Neural cell (in vitro differentiated cells): ENCODE data around the gene PRKAB2.

Experiments used
- EP300 ChIP-seq: fragments of 450-650 bp; conservative IDR thresholded peaks from 2 replicates; pipeline ENCODE4 v1.6.1; 2014; ENCODE audit warnings: antibody characterized with exemption, mild to moderate bottlenecking, moderate library complexity; ENCODE audit not compliant: poor library complexity, severe bottlenecking
- EZH2 ChIP-seq: fragments of 200-600, 300-800 bp; shearing (Covaris generic), sonication (generic); IDR thresholded peaks from 2 replicates; pipeline ENCODE4 v1.6.1; 2014; ENCODE audit warnings: antibody characterized with exemption, low read length, borderline replicate concordance, mild to moderate bottlenecking; ENCODE audit not compliant: insufficient read depth, poor library complexity, severe bottlenecking
- POLR2AphosphoS5 ChIP-seq: IDR thresholded peaks from 2 replicates; pipeline ENCODE4 v1.6.1; 2012
- RAD21 ChIP-seq: fragments of 450-650 bp; conservative IDR thresholded peaks from 2 replicates; pipeline ENCODE4 v1.6.1; 2014; ENCODE audit warnings: antibody characterized with exemption, mild to moderate bottlenecking, moderate library complexity
- SMC3 ChIP-seq: fragments of 450-650 bp; conservative IDR thresholded peaks from 2 replicates; pipeline ENCODE4 v1.6.1; 2014; ENCODE audit warnings: antibody characterized with exemption, mild to moderate bottlenecking, moderate library complexity; ENCODE audit not compliant: poor library complexity
- TAF1 ChIP-seq: IDR thresholded peaks from 2 replicates; pipeline ENCODE4 v1.6.1; 2012; ENCODE audit warnings: low read depth
- TF ChIP-seq, protein P1 (sequence below): fragments of 450-650 bp; IDR thresholded peaks from 2 replicates; pipeline ENCODE4 v1.5.1; 2014; ENCODE audit warnings: antibody characterized with exemption, mild to moderate bottlenecking, moderate library complexity; ENCODE audit not compliant: poor library complexity, severe bottlenecking
- TF ChIP-seq, protein P2 (sequence below): IDR thresholded peaks from 2 replicates; pipeline ENCODE4 v1.6.1; 2012; ENCODE audit warnings: borderline replicate concordance

DNA sequence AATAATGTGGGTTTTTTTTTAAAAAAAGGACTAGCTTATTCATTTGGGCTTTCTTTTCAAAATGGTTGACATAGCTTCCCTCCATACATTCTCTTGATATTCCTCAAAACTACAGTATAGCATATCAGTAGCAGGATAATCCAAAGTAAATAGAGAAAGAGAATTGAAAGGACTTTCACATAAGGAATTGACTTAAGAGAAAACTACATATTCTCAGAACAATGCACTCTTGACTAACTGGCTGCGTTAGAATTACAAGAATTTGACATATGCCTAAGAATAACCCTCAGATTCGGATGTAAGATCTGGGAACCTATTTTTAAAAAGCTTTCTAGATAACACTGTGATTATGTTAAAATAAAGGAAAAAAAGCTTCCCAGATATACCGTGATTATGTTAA, 3.1 kb downstream of the PRKAB2 start:
- TF ChIP-seq, protein P1, sequence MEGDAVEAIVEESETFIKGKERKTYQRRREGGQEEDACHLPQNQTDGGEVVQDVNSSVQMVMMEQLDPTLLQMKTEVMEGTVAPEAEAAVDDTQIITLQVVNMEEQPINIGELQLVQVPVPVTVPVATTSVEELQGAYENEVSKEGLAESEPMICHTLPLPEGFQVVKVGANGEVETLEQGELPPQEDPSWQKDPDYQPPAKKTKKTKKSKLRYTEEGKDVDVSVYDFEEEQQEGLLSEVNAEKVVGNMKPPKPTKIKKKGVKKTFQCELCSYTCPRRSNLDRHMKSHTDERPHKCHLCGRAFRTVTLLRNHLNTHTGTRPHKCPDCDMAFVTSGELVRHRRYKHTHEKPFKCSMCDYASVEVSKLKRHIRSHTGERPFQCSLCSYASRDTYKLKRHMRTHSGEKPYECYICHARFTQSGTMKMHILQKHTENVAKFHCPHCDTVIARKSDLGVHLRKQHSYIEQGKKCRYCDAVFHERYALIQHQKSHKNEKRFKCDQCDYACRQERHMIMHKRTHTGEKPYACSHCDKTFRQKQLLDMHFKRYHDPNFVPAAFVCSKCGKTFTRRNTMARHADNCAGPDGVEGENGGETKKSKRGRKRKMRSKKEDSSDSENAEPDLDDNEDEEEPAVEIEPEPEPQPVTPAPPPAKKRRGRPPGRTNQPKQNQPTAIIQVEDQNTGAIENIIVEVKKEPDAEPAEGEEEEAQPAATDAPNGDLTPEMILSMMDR, result no peak
- no peak for TF ChIP-seq TAF1
- TF ChIP-seq, protein P2, sequence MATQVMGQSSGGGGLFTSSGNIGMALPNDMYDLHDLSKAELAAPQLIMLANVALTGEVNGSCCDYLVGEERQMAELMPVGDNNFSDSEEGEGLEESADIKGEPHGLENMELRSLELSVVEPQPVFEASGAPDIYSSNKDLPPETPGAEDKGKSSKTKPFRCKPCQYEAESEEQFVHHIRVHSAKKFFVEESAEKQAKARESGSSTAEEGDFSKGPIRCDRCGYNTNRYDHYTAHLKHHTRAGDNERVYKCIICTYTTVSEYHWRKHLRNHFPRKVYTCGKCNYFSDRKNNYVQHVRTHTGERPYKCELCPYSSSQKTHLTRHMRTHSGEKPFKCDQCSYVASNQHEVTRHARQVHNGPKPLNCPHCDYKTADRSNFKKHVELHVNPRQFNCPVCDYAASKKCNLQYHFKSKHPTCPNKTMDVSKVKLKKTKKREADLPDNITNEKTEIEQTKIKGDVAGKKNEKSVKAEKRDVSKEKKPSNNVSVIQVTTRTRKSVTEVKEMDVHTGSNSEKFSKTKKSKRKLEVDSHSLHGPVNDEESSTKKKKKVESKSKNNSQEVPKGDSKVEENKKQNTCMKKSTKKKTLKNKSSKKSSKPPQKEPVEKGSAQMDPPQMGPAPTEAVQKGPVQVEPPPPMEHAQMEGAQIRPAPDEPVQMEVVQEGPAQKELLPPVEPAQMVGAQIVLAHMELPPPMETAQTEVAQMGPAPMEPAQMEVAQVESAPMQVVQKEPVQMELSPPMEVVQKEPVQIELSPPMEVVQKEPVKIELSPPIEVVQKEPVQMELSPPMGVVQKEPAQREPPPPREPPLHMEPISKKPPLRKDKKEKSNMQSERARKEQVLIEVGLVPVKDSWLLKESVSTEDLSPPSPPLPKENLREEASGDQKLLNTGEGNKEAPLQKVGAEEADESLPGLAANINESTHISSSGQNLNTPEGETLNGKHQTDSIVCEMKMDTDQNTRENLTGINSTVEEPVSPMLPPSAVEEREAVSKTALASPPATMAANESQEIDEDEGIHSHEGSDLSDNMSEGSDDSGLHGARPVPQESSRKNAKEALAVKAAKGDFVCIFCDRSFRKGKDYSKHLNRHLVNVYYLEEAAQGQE, result no peak
- TF ChIP-seq SMC3, result no peak
- no peak for TF ChIP-seq POLR2AphosphoS5
- no peak for TF ChIP-seq EZH2
- no peak for TF ChIP-seq EP300
- no peak for TF ChIP-seq RAD21
